MCF 10A (cell line): ENCODE data around the gene ARHGAP22. TPM values are rescaled to one million over a fixed set of nuclear protein-coding genes. Genes with fewer than 3 reads are reported as not detected.

Source experiments
- BruUV-seq: library from RNA; stranded (reverse); fragments of 400-500 nt; replicated peaks from 2 replicates; lab custom pipeline; 2021; lab: Mats Ljungman, UMichigan
- CTCF ChIA-PET: fragments of 300-600 bp; sonication (Branson Sonifier 250); formaldehyde crosslinking; extraction: SDS; loops from one replicate; lab custom pipeline; 2021; ENCODE audit warnings: antibody characterized with exemption, inconsistent platforms; lab: Yijun Ruan, JAX
- POLR2A ChIA-PET: fragments of 300-600, 350-650 bp; sonication (Branson Sonifier 250); formaldehyde crosslinking; extraction: SDS; loops from one replicate; lab custom pipeline; 2020; ENCODE audit warnings: antibody characterized with exemption, inconsistent platforms; lab: Yijun Ruan, JAX
- DNase-seq: peaks from one replicate; pipeline ENCODE4 v3.0.0-alpha.2; 2018; ENCODE audit not compliant: unreplicated experiment
- H3K27ac Mint-ChIP-seq: one replicate; pipeline ENCODE4 v1.8.0; 2022; ENCODE audit warnings: mild to moderate bottlenecking, low read depth, mixed read lengths; ENCODE audit not compliant: unreplicated experiment
- H3K27me3 Mint-ChIP-seq: one replicate; pipeline ENCODE4 v1.8.0; 2022; ENCODE audit warnings: mixed read lengths; ENCODE audit not compliant: insufficient read depth, unreplicated experiment
- H3K36me3 Mint-ChIP-seq: one replicate; pipeline ENCODE4 v1.8.0; 2022; ENCODE audit warnings: mild to moderate bottlenecking, moderate library complexity, mixed read lengths; ENCODE audit not compliant: insufficient read depth, unreplicated experiment
- H3K4me1 Mint-ChIP-seq: one replicate; pipeline ENCODE4 v1.8.0; 2022; ENCODE audit warnings: mixed read lengths; ENCODE audit not compliant: insufficient read depth, unreplicated experiment
- H3K4me3 Mint-ChIP-seq: one replicate; pipeline ENCODE4 v1.8.0; 2022; ENCODE audit warnings: mild to moderate bottlenecking, moderate library complexity, mixed read lengths; ENCODE audit not compliant: unreplicated experiment
- H3K9me3 Mint-ChIP-seq: one replicate; pipeline ENCODE4 v1.8.0; 2022; ENCODE audit warnings: mixed read lengths; ENCODE audit not compliant: unreplicated experiment
- CTCF ChIP-seq: fragments of 200-600 bp; IDR thresholded peaks from one replicate; pipeline ENCODE4 v1.8.0; 2022; ENCODE audit warnings: antibody characterized with exemption, mild to moderate bottlenecking; ENCODE audit not compliant: unreplicated experiment
- intact Hi-C: fragments of 100-400 bp; cut with micrococcal nuclease; formaldehyde crosslinking; loops from 2 replicates; pipeline ENCODE4 v1.14.1; 2022
- total RNA-seq: library from RNA; stranded (reverse); gene quantifications from 2 replicates; pipeline ENCODE4 v1.2.3, GENCODE V29; 2022

ARHGAP22 gene
- total RNA-seq, 1 experiment from 2014 or later: 6.3 TPM

GRCh38 chr10:48509974-48510692 lies 94.7 kb downstream of the ARHGAP22 start:
- intact Hi-C loops: loop anchor here (1.0 kb wide), 1 partner anchor 147 kb away; no protein-coding TSS in a partner anchor
- TF ChIP-seq CTCF: no peak

GRCh38 chr10:48508791-48509772 lies 95.8 kb downstream of the ARHGAP22 start:
- TF ChIP-seq CTCF: no peak
- peaks cover 10% of the 10 kb centered on the region for H3K9me3 Mint-ChIP-seq
- BruUV-seq: no TSS peak
- CTCF ChIA-PET: interaction anchor here (0.7 to 2.4 kb wide), 10 partner anchors 22 to 853 kb away, joined by 3 to 17 read pairs (median 4); no protein-coding TSS in a partner anchor
- no peak overlapping the region for H3K27ac Mint-ChIP-seq
- H3K4me1 Mint-ChIP-seq: peaks cover 5% of the 10 kb centered on the region
- intact Hi-C loops: no loop called here
- no peaks in the 10 kb centered on the region for H3K27me3 Mint-ChIP-seq
- no peak for DNase-seq
- H3K36me3 Mint-ChIP-seq: peaks cover 7% of the 10 kb centered on the region
- POLR2A ChIA-PET: interaction anchor here (0.7 to 2.3 kb wide), 2 partner anchors 66 to 145 kb away, joined by 3 to 7 read pairs; no protein-coding TSS in a partner anchor
- H3K4me3 Mint-ChIP-seq: no peak overlapping the region

More at GRCh38 chr10:48509974-48510692, 94.7 kb downstream of the ARHGAP22 start:
- Mint-ChIP-seq H3K9me3 (peaks cover 17% of the 10 kb centered on the region), H3K4me3 (no peak overlapping the region), H3K4me1 (peaks cover 5% of the 10 kb centered on the region), H3K27ac (no peak overlapping the region), H3K36me3 (peaks cover 7% of the 10 kb centered on the region), H3K27me3 (no peaks in the 10 kb centered on the region)
- CTCF ChIA-PET: interaction anchor here (0.7 to 2.4 kb wide), 8 partner anchors 39 to 852 kb away, joined by 3 to 17 read pairs (median 5); no protein-coding TSS in a partner anchor
- BruUV-seq: no TSS peak
- POLR2A ChIA-PET: interaction anchor here (0.7 to 2.3 kb wide), 2 partner anchors 67 to 146 kb away, joined by 3 to 7 read pairs; no protein-coding TSS in a partner anchor
- peak; percentile 21 for DNase-seq

GRCh38 chr10:48507933-48508790 lies 96.7 kb downstream of the ARHGAP22 start:
- Mint-ChIP-seq H3K9me3 (peaks cover under 1% of the 10 kb centered on the region), H3K36me3 (peaks cover 7% of the 10 kb centered on the region), H3K27ac (no peak overlapping the region), H3K4me3 (no peak overlapping the region), H3K27me3 (no peaks in the 10 kb centered on the region), H3K4me1 (peaks cover 5% of the 10 kb centered on the region)
- POLR2A ChIA-PET: interaction anchor here (2.3 kb wide), 1 partner anchor 144 kb away, joined by 7 read pairs; no protein-coding TSS in a partner anchor
- BruUV-seq: no TSS peak
- intact Hi-C loops: no loop called here
- no peak for TF ChIP-seq CTCF
- DNase-seq: peak; percentile 36
- CTCF ChIA-PET: interaction anchor here (0.7 to 1.5 kb wide), 3 partner anchors 99 to 198 kb away, joined by 3 to 4 read pairs (median 3); no protein-coding TSS in a partner anchor
